ENCODE results near the gene MYO3B.
"Not testable (repeated sequence)": the region's sequence is repeated elsewhere in the genome, so short reads cannot be mapped to it uniquely, and the experiment has no call there.

The MYO3B gene

DNA sequence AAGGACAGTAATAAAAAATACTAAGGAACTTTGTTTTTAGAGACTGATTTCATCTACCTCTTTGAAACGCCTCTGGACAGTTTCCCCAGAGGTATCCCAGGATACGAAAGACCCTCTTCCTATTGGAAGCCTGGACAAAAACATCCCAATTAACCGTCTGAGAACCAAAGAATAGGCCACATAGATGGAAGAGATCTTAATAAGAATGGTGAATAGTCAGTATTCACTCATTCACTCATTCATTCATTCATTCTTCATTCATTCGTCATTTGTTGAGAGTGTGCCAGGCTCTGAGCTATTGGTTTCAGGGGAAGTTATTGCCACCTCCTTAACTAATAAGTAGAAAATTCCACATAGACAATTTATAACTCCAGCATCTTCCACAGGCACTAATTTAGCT lies 464.0 kb downstream of the MYO3B start:
- DNase-seq (ENCODE audit: low spot score) = no peak

DNA sequence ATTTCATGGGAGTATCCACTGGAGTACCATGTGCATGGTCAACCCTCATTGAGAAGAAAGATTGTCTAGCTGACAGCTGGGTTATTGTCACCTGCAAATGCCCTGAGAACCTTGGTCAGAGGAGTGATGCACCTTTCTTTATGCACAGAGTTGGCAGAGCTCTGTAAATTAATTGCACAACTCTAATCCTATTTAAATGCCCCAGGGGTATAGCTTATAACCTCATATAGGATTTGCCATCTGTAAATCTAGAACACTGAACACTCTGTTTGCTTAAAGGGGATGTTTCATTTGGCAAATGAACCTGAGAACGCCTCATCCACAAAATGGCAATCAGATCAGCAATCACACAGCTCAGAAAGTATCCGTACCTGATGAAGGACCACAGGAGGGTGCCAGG lies 465.4 kb downstream of the MYO3B start:
- DNase-seq (ENCODE audit: low spot score) = no peak

DNA sequence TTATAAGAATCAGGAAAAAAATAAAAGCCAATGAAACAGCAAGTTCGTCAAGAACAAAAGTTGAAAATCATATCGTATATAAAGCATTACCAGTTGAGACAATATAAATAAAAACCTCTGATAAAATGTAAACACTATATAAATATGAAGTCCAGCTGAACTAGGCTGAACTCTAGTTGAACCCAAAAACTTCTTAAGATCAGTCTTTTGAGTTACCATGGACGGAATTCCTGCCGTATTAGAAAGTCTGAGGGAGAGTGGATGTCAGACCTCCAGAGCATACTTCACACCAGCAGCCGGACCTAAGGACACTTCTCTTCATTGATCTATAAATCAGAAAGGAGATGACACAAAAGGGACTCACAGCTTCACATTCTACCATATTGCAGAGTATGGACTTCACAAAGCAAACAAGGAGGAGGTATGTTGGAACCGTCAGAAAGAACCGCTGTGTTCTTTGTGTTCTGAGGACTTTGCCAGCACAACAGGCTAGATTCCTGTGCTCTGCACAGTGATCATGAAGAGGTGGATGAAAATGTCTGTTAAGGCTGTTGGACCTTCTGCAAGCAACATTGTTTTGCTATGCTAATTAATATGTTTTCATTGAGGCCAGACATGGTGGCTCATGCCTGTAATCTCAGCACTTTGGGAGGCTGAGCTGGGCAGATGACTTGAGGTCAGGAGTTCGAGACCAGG lies 469.9 kb downstream of the MYO3B start:
- no peak for DNase-seq (ENCODE audit: low spot score)

DNA sequence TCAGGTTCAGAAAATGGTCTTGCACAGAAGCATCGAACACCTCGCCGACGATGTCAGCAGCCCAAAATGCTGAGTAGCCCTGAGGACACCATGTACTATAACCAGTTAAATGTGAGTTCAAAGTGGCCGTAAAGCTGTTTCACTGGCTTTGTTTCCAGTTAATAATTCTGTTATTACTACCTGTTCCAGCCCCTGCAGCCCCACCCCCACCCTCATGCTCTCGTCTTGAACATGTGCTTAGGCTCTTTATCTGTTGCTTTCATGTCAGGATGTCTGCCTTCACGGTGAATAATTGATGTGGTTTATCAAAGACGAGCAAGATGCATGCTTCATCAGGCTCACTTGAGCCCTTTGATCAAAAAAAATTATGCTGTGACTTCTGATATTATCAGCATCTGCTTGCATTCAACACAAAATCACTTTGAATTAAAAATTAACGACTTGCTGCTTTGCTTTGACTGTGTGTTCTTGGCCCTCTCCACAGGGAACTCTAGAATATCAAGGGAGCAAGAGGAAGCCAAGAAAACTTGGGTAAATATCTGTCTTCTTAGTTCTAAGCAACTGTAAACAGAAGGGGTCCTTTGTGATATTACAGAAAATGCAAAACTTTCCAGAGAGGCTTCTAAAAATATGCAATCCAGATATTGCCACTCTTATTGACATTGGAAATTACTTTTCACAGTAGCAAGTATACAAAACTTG lies 473.8 kb downstream of the MYO3B start:
- no peak for DNase-seq (ENCODE audit: low spot score)

DNA sequence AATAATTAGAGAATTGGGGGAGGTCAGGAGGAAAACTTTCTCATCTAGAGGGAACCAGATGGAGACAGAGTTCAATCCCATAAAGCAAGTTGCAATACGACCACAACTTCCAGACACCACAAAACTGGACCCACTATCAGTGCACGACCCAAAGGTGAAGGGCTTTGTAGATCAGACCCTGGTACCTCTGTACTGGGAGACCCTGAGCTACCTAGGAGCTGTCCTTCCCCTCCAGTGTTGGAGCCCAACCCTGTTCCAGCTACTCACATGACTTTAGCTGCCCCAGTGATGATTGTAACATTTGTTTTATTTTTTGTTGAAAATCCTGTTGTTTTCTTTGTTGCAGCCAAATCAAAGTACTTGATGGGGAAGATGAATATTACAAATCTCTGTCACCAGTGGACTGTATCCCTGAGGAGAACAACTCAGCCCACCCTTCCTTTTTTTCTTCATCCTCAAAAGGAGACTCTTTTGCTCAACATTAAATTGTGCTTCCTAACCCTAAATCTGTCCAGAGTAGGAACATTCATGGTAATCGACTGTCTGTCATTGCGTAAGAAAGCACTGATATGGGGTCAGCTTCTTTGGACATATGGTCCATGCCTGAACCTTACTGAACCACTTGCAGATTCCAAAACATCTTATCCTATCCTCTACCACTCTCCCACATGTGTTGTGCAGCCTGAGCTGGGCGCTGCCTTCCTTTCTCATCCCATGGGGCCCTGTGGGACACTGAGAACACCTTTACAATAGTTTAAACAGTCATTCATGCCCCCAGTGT lies 474.9 kb downstream of the MYO3B start:
- DNase-seq (ENCODE audit: low spot score) = no peak

DNA sequence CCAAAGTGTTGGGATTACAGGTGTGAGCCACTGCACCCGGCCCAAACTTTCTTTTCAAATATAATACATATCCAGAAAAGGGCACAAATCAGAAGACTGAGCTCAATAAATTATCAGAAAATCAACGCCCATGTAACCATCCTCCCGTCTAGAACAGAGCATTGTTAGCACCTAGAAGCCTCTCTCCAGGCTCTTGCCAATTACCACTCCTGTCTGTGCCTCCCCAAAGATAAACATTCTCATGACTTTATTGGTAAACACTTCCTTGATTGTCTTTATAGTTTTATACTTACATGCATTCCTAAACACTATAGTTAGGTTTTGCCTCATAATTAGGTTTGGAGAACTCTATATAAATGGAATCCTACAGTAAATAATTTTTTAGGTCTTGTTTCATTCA lies 478.7 kb downstream of the MYO3B start:
- DNase-seq (ENCODE audit: low spot score) = no peak

DNA sequence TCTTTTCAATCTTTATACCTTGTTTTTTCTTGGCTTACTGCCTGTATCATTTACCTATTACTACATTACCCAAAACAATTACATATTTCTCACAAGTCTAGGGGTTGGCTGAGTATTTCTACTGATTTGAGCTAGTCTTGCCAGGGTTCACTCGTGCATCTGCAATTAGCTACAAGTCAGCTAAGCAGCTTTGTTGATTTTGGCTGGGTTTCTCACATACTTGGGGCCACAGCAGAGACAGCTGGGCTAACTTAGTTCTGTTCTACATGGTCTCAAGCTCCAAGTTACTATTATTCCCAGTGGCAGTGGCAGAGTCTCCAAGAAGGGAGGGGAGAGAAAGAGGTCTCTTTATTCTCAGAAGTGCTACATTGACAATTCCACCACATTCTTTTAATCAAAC lies 482.5 kb downstream of the MYO3B start:
- DNase-seq (ENCODE audit: low spot score) = no peak

DNA sequence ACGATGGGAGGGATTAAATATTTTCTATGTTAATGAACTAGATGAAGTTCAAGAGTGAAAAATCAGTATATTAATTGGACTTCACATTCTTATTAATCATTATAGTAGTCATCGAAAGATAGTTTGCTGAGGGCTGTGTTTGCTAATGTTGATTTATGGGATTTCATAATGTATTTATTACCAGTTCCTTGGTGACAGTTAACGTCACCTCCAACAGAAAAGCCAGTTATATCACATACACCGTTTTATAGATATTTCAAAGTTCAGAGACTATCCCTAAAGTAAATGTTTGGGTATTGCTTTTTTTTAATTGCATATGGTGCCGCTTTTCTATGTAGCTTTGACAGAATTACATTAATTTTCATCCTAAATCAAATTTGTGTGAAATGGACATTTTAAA lies 487.8 kb downstream of the MYO3B start:
- no peak for DNase-seq (ENCODE audit: low spot score)

DNA sequence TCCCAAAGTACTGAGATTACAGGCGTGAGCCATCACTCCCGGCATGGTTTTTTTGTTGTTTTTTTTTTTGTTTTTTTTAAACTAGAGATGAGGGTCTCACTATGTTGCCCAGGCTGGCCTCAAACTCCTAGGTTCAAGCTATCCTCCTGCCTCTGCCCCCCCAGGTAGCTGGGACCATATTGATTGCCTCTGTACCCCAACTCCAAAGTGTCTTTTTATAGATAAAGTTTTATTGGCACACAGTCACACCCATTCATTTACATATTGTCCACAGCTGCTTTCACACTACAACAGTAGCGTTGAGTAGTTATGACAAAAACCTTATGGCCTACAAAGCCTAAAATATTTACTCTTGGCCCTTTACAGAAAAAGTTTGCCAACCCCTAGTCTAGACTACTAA lies 492.0 kb downstream of the MYO3B start:
- DNase-seq (ENCODE audit: low spot score) = no peak

DNA sequence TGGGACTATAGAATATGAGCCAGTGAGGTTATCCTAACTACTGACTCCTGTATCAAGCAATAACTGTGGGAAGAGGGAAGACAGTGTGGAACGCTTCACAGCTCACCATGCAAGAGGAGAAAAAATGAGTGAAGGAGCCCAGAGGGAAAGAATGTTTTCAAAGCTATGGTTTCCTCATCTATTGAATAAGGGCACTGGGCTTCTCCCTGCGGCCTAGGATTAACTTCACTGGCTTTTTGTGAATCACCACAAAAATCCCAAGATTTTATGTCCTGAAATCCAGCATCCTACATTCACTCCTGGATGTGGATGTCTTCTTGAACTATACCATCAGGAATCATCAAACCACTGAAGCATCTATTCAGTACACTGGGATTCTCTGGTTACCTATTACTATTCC lies 492.7 kb downstream of the MYO3B start:
- no peak for DNase-seq (ENCODE audit: low spot score)

DNA sequence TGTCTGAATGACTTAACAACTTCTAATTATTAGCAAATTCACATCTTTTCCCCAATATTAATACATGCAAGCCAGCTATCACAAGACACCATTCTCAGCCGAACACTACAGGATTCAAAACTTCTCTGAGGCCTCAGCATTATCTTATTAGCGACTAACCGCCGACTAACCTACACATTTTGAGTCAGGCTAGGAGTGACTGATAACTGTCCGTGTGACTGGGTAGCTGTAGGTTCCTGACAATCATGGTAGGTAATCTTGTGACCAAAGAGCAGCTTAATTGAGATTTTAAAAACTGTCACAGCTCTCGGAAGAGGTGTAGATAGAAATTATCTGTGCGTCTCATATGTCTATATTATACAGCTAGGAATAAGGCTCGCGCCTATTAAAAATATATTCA lies 493.1 kb downstream of the MYO3B start:
- DNase-seq (ENCODE audit: low spot score) = no peak

DNA sequence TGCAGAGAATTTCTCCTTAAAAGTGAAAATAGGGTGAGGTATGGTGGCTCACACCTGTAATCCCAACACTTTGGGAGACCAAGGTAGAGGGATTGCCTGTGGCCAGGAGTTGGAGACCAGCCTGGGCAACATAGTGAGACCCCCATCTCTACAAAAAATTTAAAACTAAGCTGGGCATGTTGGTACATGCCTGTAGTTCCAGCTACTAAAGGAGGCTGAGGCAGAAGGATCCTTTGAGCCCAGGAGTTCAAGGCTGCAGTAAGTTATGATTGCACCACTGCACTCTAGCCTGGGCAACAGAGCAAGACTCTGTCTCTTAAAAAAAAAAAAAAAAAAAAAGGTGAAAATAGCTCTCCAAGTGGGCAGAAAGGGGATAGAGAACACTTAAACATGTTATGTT lies 496.3 kb downstream of the MYO3B start:
- not testable (repeated sequence) for DNase-seq (ENCODE audit: low spot score)

DNA sequence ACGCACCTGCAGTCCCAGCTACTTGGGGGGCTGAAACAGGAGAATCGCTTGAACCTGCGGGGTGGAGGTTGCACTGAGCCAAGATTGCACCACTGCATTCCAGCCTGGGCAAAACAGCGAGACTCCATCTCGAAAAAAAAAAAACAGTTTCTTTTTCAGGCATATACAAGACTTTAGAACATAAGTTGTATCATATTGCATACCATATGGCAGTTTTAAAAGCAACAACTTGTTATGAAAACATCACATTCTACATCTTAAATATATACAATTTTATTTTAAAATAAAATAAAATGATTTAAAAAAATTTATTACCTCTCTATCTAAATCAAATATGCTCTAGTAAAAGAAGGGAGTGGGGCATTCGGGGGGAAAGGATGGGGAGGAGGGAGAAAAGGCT lies 497.8 kb downstream of the MYO3B start:
- no peak for DNase-seq (ENCODE audit: low spot score)

DNA sequence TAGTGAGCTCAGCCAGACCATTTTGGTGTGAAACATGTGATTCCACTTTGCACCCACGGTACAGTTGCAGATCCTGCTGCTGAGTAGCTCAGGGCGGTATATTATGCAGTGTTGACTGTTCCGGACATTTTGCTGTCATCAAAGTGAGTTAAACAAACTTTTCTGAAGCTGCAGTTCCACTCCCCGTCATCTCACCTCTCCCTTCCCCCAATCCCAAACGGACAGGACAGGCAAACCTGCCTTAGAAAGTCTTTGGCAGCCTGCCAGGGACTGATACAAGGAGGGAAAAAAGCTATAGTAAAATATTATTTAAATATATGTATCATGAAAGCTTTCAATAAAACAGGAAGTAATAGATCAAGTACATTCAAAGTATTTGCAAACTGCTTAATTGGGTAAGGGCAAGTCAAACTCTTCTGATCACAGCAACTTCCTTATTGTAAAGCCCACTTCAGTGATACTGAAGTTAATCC lies 501.7 kb downstream of the MYO3B start:
- no peak for DNase-seq (ENCODE audit: low spot score)

DNA sequence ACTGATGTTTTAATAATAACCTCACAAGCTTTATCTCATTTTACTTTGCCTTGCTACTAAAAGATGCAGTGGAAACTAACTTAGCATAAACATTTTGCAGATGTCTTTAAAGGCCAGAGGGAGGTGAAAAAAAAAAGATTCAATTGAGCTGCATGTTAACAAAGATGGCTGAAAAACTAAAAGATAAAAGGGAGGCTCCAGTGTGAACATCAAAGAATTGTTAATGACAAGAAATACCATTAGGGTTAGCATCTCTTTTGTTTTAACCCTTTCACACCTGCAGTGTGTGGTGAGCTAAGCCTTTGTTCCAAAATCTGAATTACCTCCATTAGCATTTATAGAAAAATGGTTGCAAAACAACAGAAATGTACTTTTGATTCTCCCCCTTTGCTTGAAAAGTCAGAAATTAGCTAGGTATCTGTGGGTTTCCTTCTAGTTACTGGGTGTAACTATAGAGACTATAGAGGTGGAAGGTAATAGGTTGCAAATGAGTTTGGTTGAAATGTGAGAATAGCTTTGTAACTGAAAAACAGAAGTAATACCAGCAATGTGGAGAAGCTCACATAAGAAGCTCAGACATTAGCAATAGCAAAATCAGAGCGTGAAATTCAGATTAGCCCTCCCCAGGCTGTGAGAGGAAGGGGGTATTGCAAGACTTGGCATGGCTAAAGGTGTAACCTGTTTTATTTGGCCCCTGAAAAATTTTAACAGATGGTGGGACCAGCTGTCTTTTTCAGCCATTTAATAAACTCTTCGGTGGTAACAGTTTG lies 502.4 kb downstream of the MYO3B start:
- no peak for DNase-seq (ENCODE audit: low spot score)

DNA sequence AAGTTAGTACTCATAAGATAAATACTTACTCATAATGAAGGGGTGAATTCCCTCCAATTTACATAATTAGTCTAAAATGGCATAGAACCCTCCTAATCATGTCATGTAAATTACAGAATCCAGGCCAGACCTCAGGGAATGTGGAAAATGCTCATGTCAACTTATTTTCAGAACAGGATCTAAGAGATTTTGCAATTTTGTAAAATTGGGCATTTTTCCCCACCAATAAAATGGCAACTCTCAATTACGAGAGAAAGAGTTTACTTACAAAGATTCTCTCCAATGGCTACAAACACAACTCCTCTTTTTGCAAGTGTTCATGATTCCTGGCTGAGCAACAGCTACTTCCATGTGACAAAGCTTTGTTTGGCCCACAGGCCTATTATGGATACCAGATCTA lies 503.4 kb downstream of the MYO3B start:
- no peak for DNase-seq (ENCODE audit: low spot score)

DNA sequence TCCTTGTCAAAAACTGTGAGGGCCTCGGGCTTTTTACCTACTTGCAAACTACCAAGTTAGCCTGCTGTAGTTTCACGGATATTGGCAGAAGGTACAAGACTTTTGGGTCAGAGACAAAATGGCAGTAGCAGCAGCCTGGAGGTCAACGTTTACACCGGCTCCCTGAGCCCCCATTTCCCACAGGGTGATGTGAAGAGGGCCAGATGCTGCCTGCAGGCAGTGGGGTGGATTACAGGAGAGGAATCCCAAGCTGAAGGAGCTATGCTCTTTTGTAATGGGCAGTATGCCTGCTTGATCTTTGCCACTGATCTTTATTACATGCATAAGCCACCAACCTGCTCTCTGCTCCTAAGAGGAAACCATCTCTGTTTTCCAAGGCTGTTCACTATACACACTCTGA lies 507.6 kb downstream of the MYO3B start:
- no peak for DNase-seq (ENCODE audit: low spot score)

DNA sequence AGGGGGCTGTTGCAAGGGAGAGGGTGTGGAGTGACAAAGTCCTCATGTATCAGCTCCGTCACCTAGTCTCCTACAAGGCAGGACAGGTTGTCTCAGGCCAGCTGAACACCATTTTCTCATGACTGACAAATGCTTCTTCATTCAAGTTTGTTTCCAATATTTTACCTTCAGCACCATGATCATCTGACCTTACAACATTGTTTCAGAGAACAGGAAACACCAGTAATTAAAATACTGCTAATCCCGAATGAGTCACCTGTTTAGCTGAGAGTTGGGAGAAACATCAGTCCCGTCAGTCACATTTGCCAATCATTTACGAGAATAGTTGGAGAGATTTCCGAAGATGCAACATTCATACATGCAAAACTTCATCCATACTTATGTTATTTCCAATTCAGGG lies 511.5 kb downstream of the MYO3B start:
- no peak for DNase-seq (ENCODE audit: low spot score)

DNA sequence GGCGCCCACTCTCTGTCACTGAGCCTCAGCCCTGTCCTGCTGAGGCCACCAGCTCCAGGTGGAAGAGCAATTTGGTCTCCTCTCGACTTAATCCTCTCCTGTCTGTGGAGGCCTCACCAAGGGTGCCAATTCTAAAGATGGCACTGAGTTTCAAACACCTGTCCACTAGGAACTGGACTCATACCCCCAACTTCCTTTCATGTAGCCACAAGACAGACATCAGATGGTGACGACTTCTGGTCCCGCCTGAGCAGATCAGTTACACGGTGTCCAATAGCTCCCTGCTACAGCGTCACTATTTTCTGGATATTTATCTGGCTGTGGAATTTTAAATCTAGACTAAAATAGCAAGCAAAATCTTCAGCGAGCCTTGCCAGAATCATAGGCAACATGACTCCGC lies 512.7 kb downstream of the MYO3B start:
- no peak for DNase-seq (ENCODE audit: low spot score)

DNA sequence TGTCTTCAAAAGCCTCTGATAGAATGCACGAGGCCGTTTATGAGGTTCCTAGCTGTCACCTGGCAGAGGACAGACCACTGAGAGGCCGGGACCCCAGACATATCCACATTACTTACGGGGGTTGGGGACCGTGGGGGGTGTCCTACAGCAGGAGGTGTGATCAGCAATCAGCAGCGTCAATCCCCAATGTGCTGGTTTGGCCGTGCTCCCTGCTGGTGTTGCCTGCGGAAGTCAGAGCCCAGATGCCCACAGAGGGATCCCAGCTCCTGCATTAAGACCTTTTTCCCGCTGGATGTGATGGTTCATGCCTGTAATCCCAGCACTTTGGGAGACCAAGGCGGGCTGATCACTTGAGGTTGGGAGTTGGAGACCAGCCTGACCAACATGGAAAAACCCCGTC lies 516.4 kb downstream of the MYO3B start:
- DNase-seq (ENCODE audit: low spot score) = no peak

DNA sequence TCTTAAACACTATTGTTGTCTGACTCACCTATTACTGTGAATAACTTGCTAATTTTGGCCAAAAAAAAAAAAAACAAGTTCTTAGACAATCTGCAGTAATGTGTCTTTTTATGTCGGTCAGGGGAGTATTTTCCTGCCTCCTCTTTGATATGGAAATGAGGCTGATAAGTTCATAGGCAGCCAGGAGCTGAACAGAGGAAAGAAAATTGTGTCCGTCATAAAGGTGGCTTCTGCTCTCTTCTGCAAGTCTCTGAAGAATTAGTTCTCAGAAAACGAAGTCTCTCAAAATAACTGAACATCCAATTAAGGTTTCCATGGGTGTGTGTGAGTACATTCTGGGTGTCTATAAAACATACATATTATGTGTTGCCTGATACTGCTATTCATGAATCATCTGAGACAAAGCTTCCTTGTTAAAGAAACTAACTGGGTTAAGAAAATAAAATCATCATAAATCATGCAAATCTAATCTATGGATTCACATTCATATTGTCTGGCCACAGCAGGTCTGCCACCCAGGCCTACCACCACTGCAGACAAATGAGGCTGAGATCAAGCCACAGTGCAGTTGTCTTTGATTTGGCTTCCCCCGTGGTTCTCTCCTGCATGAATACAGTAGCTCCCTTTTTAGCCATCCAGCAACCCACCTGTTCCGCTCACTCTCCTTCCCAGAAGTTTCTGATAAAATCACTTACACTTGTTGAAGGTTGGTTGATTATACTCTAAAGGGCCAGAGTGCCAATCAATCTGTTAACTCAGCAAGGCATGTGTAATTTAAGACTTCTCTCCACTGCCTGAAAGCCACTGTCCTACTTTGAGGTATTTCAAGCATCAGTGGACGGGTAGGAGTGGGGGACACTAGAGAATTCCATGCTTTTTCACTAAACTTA lies 517.8 kb downstream of the MYO3B start:
- no peak for DNase-seq (ENCODE audit: low spot score)
